Neuron (in vitro differentiated cells): Measurements from ENCODE around the gene RAB40C.

Experiments used
- H2AFZ ChIP-seq: one replicate; pipeline ENCODE4 v1.6.1; 2013; ENCODE audit warnings: low read depth, mild to moderate bottlenecking, inconsistent platforms, low read length, moderate library complexity
- H3K27me3 ChIP-seq: one replicate; pipeline ENCODE4 v1.6.1; 2013; ENCODE audit warnings: low read length; ENCODE audit not compliant: insufficient read depth
- H3K36me3 ChIP-seq: one replicate; pipeline ENCODE4 v1.6.1; 2013; ENCODE audit warnings: low read length; ENCODE audit not compliant: insufficient read depth
- H3K4me1 ChIP-seq: one replicate; pipeline ENCODE4 v1.6.1; 2013; ENCODE audit warnings: low read length; ENCODE audit not compliant: insufficient read depth
- H3K4me3 ChIP-seq: 2 replicates; pipeline ENCODE4 v1.5.1; 2013; ENCODE audit warnings: mild to moderate bottlenecking, low read length, moderate library complexity
- H3K9me3 ChIP-seq: one replicate; pipeline ENCODE4 v1.6.1; 2013; ENCODE audit warnings: low read length

Gene RAB40C

DNA sequence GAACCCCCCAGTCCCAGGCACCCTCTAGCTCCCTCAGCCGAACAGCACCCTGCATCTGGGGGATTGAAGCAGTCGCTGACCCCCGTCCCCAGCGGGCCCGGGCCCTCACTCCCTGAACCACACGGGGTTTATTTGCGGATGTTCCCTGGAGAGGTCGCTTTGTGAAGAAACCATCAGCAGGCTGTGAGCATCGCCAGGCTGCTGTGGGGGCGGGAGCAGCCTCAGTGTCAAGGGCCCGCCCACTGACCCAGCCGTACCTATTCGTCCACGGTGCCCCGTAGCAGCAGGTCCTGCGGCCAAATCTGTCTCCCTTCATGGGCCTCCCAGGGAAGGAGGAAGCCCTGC is 6.4 kb upstream of the RAB40C start:
- Histone ChIP-seq H3K4me1 (peaks cover 13% of the 10 kb centered on the region), H3K4me3 (no peak overlapping the region), H2AFZ (no peak overlapping the region), H3K9me3 (no peaks in the 10 kb centered on the region), H3K36me3 (peaks cover 12% of the 10 kb centered on the region), H3K27me3 (no peaks in the 10 kb centered on the region)

DNA sequence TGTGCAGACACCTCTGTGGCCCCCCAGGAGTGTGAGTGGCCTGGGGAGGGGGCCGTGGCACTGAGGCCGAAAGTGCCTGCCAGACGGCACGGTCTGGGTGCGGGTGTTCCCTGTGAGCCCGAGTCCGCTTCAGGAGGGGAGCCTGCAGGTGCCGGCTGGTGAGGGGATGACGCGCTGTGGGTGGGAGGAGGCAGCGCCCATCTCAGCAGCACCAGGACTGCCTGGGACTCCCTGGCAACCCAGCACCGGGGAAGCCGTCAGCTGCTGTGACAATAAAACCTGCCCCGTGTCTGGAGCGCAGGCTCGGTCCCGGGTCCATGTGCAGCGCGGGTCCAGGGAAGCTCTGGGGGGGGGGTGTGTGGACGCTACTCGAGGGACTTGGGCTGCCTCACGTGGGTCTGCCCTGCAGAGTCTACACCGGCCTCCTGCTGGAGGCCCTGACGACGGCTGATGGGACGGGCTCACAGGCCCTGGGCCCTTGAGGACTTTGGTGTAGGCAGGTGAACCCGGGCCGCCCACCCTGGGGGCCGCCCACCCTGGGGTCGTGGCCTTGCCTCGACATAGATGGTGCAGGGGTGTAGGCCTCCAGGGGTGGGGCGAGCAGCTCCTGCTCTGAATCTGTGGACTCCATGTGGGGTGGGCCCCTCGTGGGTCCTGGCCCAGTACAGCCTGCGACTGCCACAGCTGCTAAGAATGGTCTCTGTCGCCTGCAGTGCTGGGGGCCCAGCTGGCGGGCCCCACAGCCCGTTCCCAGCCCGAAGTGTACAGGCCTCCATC is 5.9 kb upstream of the RAB40C start:
- Histone ChIP-seq H3K9me3 (no peaks in the 10 kb centered on the region), H3K36me3 (peaks cover 12% of the 10 kb centered on the region), H2AFZ (no peak overlapping the region), H3K4me1 (peaks cover 13% of the 10 kb centered on the region), H3K27me3 (no peaks in the 10 kb centered on the region), H3K4me3 (no peak overlapping the region)

DNA sequence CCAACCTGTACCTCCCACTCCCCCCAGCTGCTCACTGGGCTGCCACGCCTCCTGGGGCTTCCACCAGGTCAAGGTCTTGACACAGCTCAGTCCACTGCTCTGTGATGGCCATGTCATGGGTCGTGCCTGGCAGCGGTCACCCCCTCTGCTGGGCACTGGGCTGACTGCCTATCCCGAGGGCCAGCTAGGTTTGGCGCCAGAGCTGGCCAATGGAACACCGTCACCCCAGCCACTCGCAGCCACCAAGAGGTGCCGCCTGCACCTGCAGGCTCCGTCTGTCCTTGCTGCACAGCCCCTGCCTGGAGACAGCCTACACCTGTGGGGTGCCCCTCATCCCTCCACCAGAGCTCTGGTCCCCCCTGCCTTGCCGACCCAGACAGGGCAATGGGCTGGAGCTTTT is 4.5 kb upstream of the RAB40C start:
- Histone ChIP-seq H3K4me3 (no peak overlapping the region), H3K27me3 (no peaks in the 10 kb centered on the region), H3K36me3 (peaks cover 12% of the 10 kb centered on the region), H3K4me1 (peaks cover 13% of the 10 kb centered on the region), H2AFZ (no peak overlapping the region), H3K9me3 (no peaks in the 10 kb centered on the region)

DNA sequence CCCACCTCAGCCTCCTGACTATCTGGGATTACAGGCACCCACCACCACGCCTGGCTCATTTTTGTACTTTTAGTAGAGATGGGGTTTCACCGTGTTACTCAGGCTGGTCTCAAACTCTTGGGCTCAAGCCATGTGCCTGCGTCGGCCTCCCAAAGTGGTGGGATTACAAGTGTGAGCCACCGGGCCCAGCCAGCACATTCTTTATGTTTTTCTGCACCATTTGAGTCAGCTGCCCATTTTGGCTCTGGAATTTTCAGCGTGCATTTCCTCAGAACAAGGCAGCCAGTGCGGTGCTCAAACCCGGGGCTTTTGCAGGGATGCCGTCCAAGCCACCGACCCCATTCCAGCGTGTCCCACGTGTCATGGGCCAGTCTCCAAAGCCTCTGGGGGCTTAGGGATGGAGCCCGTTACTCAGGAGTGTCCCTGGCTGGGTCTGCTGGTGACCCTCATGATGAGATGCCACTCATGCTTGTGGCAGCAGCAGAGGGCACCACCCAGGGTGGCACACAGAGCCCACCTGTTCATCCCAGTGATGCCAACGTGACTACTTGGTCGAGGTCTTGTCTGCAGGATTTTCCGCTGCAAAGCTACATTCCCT is 3.7 kb upstream of the RAB40C start:
- H3K36me3 ChIP-seq = peaks cover 4% of the 10 kb centered on the region

DNA sequence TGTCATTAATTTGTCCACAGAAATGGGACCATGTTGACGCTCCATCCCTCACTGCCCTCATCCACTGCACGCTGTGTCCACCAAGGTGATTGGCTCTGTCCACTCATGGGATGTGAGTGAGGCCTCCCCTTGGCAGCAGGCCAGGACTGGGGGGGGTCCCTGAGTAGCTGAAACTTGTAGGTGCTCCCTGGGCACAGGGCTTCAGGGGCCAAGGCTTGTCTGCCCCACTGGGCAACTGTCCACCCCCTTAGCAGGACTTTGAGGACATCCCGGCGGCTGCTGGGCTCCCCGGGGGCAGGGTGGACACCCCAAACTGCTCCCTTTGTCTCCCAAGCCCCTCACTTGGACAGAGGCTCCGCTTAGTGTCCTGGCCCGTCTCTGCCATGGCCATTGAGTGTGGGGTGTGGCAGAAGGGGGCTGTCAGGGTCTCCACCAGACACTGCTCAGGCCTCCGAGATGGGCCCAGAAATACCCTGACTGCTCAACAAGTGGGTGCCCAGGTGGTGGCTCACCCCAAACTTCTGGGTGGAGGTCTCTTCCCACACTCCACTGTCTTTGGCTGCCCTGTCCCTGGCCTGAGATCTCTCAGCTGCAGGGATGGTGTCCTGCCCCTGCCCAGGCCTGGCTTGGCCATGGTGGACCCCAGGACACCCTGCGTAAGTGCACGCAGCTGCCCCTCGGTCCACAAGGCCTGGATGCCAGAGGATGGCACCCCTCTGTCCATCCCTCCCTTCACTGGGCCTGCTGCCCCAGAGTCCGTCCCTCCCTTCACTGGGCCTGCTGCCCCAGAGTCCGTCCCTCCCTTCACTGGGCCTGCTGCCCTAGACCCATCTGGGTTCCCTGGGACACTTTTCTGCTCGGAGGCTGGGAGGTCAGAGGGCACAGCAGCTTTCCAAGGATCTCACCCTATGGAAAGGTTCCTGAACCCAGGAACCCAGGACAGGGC is 2.9 kb upstream of the RAB40C start:
- H3K27me3 ChIP-seq = no peaks in the 10 kb centered on the region
- no peak overlapping the region for H2AFZ ChIP-seq
- H3K4me1 ChIP-seq = peaks cover 24% of the 10 kb centered on the region
- no peaks in the 10 kb centered on the region for H3K9me3 ChIP-seq
- no peak overlapping the region for H3K4me3 ChIP-seq
- peaks cover 3% of the 10 kb centered on the region for H3K36me3 ChIP-seq

More for the DNA sequence above, 3.7 kb upstream of the RAB40C start:
- H3K9me3 ChIP-seq = no peaks in the 10 kb centered on the region
- H3K27me3 ChIP-seq = no peaks in the 10 kb centered on the region
- H2AFZ ChIP-seq = no peak overlapping the region
- peaks cover 21% of the 10 kb centered on the region for H3K4me1 ChIP-seq
- no peak overlapping the region for H3K4me3 ChIP-seq

DNA sequence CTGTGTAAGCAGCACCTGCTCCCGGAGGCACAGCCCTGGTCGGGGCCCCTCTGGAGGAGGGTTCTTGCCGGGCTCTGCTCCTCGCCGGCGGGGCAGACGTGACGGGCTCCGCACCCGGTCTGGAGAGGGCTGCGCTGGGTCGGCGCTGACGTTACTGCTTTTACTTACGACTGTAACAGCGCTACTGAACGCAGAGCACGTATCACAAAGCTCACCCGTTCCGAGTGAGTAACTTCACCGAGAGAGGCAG is 1.3 kb upstream of the RAB40C start:
- Histone ChIP-seq H2AFZ (peak overlapping the region; percentile 85), H3K27me3 (no peaks in the 10 kb centered on the region), H3K9me3 (no peaks in the 10 kb centered on the region), H3K4me3 (peak overlapping the region; percentile 80), H3K4me1 (peaks cover 26% of the 10 kb centered on the region), H3K36me3 (peaks cover 7% of the 10 kb centered on the region)

DNA sequence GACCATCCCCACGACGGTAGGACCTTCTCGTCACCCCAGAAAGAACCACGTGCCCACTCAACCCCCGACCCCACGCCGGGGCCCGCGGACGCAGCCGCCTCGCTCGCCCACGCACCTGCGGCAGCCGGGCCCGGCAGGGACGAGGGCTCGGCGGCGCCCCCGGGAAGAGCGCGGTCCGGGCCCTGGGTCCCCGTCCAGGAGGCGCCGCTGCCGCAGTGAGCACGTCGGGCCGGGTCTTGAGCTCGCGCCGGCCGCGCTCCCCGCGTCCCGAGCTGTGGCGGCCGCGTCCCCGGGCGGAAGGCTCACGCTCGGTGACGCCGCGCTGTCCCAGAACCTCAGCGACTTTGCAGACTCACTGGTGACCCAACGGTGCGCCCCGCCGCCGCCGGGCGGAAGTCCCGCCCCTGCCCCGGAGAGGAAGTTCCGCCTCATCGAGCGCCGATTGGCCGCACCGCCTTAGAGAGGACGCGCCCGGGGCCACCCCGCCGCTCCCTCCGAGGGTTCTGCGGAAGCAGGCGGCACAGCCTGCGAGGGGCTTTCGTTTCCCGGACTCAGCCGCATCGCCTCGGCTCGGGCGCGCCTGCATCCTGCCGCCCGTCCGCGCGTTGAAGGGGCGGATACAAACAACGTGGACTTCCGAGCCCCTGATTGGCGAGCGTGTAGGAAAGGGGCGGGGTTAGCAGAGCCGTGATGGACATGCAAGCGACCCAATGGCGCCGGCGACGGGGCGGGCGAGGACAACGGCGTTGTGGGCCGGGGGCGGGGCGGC is 793 bp upstream of the RAB40C start:
- Histone ChIP-seq H3K36me3 (peaks cover 7% of the 10 kb centered on the region), H3K27me3 (no peaks in the 10 kb centered on the region), H3K4me3 (peak overlapping the region; percentile 80), H3K4me1 (peaks cover 24% of the 10 kb centered on the region), H3K9me3 (no peaks in the 10 kb centered on the region), H2AFZ (peak overlapping the region; percentile 85)

DNA sequence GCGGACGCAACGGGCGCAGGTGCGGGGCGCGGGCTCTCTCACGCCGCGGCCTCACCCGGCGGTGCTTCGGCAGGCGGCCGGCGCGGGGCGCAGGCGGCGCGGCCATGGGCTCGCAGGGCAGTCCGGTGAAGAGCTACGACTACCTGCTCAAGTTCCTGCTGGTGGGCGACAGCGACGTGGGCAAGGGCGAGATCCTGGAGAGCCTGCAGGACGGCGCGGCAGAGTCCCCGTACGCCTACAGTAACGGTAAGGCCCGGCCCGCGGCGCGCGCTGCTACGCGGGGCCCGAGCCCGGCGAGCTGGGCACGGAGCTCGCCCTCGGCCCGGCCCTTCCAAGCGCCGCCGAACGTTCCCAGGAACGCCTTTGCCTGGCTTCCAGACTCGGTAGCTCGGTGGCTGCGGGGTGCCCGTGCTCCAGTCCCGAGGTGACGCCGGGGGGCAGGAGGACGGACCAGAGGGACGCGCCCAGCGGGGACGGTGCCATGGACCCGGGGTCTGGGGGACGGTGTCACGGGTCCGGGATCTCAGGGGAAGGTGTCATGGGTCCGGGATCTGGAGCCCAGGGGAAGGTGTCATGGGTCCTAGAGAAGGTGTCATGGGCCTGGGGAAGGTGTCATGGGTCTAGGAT is 435 bp downstream of the RAB40C start:
- Histone ChIP-seq H3K36me3 (peaks cover 9% of the 10 kb centered on the region), H3K9me3 (no peaks in the 10 kb centered on the region), H3K4me1 (peaks cover 24% of the 10 kb centered on the region), H2AFZ (no peak overlapping the region), H3K4me3 (peak overlapping the region; percentile 63), H3K27me3 (no peaks in the 10 kb centered on the region)

DNA sequence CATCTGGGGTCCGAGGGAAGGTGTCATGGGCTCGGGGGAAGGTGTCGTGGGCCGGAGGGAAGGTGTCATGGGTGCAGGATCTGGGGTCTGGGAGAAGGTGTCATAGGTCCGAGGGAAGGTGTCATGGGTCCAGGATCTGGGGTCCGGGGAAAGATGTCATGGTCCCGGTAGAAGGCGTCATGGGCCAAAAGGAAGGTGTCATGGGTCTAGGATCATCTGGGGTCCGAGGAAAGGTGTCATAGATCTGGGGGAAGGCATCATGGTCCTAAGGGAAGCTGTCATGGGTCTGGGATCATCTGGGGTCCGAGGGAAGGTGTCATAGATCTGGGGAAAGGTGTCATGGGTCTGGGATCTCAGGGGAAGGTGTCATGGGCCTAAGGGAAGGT is 942 bp downstream of the RAB40C start:
- peaks cover 24% of the 10 kb centered on the region for H3K4me1 ChIP-seq

DNA sequence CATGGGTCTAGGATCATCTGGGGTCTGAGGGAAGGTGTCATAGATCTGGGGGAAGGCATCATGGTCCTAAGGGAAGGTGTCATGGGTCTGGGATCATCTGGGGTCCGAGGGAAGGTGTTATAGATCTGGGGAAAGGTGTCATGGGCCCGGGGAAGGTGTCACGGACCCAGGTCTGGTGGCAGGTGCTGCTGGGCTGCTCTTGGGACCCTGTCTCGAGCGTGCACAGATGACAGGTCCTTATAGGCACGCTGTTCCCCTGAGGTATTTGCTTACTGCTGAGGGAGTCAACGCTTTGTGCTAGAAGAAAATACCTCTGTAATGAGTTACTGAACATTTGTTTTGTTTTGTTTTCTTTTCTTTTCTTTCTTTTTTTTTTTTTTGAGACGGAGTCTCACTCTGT is 1.4 kb downstream of the RAB40C start:
- Histone ChIP-seq H3K27me3 (no peaks in the 10 kb centered on the region), H3K9me3 (no peaks in the 10 kb centered on the region), H3K4me1 (peaks cover 24% of the 10 kb centered on the region), H2AFZ (no peak overlapping the region), H3K4me3 (peak overlapping the region; percentile 63), H3K36me3 (peaks cover 9% of the 10 kb centered on the region)

More for the DNA sequence above, 942 bp downstream of the RAB40C start:
- Histone ChIP-seq H3K4me3 (peak overlapping the region; percentile 63), H3K27me3 (no peaks in the 10 kb centered on the region), H2AFZ (no peak overlapping the region), H3K36me3 (peaks cover 9% of the 10 kb centered on the region), H3K9me3 (no peaks in the 10 kb centered on the region)

DNA sequence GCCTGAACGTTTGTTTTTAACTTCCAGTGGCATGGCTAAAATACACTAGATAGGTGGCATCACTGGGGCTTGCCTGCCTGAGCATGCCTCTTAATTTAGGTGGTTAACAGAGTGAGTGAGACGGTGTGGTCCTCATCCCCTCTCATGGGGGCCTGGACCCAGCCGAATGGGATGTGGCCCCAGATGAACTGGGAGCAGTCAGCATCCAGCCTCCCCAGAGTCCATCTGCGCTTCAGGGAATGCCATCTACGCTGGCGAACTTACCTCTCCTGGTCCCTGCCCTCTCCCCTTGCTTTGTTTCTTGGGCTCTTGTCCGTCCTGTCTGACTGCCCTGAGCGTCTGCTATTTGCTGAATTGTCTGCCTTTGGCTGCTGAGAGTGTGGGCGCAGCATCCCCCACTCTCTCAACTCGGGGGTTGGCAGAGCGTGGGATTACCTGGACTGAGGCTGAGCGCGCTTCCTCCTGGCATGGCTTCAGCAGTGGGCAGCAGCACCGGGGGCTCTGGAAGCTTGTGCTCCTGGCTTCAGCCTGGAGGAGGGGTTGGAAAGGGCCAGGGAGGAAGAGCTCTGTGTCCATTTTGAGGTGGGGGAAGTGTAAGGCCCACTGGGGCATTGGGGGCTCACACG is 2.1 kb downstream of the RAB40C start:
- Histone ChIP-seq H3K4me3 (no peak overlapping the region), H2AFZ (no peak overlapping the region), H3K9me3 (no peaks in the 10 kb centered on the region)

More for the DNA sequence above, 2.1 kb downstream of the RAB40C start:
- H3K27me3 ChIP-seq = no peaks in the 10 kb centered on the region
- peaks cover 24% of the 10 kb centered on the region for H3K4me1 ChIP-seq
- peaks cover 9% of the 10 kb centered on the region for H3K36me3 ChIP-seq
